ENCODE data around the gene FKBP1A. TPM values are rescaled to one million over a fixed set of nuclear protein-coding genes. Genes with fewer than 3 reads are reported as not detected.

FKBP1A gene
- total and polyA plus RNA-seq, 9 of the 15 experiments (the other 6 are each of a cell fraction or from before 2014, with no cell fraction given): 48.8 to 502 (median 89.6) TPM

DNA sequence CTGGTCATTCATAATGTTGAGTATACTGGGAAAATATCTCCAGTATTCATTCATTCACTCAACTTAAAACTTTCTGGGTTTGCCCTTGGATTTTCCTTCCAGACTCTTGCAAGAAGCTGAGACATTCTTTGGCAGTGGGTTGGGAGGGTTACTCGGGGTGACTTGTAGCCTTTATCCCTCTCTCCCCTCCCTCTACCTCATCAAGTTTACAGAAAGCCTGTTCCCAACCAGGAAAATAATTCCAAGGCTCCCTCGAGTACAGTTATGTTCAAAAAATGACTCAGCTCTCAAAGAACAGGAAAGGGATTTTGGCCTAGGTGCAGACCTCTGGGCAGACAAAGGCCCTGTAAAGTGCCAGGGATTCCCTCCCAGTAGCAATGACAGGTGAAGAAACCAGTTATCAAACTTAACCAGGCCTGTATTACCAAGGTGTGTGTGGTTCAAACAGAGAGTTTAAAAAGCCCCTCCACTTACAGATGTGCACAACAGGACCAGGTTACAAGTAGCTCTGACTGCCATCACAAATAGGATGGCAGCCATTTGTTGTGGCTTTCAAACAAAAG lies 22.2 kb downstream of the FKBP1A start:
- Histone ChIP-seq H3K9ac (ENCODE audit: insufficient read depth in 1 of 2, low read depth in 2 of 2, low read length in 2 of 2) (no peak overlapping the region), H3K4me2 (ENCODE audit: insufficient read depth, low read length) (no peak overlapping the region), H4K20me1 (replicated peaks; ENCODE audit: control insufficient read depth, insufficient read depth, low read length) (0 out of 2 replicates have a peak, but pooled peaks cover 4% of the 10 kb centered on the region), H3K9me3 (replicated peaks; ENCODE audit: control insufficient read depth, insufficient read depth, low read depth, low read length) (no peaks in the 10 kb centered on the region), H3K4me1 (replicated peaks in 1 of 2; ENCODE audit: control insufficient read depth in 2 of 2, insufficient read depth in 2 of 2, low read length in 2 of 2) (no peaks in the 10 kb centered on the region), H3K27me3 (ENCODE audit: control insufficient read depth in 2 of 2, insufficient read depth in 2 of 2, low read length in 2 of 2) (no peaks in the 10 kb centered on the region), H3K79me2 (ENCODE audit: control insufficient read depth, insufficient read depth, low read length) (peaks cover 22% of the 10 kb centered on the region), H3K9me1 (ENCODE audit: control insufficient read depth, insufficient read depth, low read length) (no peaks in the 10 kb centered on the region), H2AFZ (ENCODE audit: low read depth, low read length) (no peak overlapping the region), H3K27ac (ENCODE audit: extremely low read depth, low read depth, low read length) (no peak overlapping the region), H3K4me3 (no peak overlapping the region), H3K36me3 (ENCODE audit: control insufficient read depth, insufficient read depth, low read length) (peaks cover 72% of the 10 kb centered on the region; the same call in 2 of the 3 replicates)
- POLR2A ChIA-PET: interaction anchor here (0.6 to 1.1 kb wide), 2 partner anchors 9 to 20 kb away, joined by 3 read pairs; no protein-coding TSS in a partner anchor
- DNase-seq (ENCODE audit: extremely low read depth in 1 of 4, low spot score in 3 of 4) (no peak), ATAC-seq (no peak), FAIRE-seq (no peak)
- TF ChIP-seq, protein P1, sequence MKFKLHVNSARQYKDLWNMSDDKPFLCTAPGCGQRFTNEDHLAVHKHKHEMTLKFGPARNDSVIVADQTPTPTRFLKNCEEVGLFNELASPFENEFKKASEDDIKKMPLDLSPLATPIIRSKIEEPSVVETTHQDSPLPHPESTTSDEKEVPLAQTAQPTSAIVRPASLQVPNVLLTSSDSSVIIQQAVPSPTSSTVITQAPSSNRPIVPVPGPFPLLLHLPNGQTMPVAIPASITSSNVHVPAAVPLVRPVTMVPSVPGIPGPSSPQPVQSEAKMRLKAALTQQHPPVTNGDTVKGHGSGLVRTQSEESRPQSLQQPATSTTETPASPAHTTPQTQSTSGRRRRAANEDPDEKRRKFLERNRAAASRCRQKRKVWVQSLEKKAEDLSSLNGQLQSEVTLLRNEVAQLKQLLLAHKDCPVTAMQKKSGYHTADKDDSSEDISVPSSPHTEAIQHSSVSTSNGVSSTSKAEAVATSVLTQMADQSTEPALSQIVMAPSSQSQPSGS (CRISPR knock-in tag; IDR thresholded peaks at IDR 0.05): no peak
- no peak for TF ChIP-seq ARHGAP35 (IDR thresholded peaks at IDR 0.05; ENCODE audit: partially characterized antibody)
- no peak for TF ChIP-seq RBM25 (IDR thresholded peaks at IDR 0.05; ENCODE audit: low read depth, low read length, severe bottlenecking)
- no peak for TF ChIP-seq ZFP30 (CRISPR knock-in tag; IDR thresholded peaks at IDR 0.05; ENCODE audit: borderline replicate concordance)
- TF ChIP-seq SRSF3 (IDR thresholded peaks at IDR 0.05; ENCODE audit: insufficient read depth, low read length): no peak
- TF ChIP-seq, protein P2, sequence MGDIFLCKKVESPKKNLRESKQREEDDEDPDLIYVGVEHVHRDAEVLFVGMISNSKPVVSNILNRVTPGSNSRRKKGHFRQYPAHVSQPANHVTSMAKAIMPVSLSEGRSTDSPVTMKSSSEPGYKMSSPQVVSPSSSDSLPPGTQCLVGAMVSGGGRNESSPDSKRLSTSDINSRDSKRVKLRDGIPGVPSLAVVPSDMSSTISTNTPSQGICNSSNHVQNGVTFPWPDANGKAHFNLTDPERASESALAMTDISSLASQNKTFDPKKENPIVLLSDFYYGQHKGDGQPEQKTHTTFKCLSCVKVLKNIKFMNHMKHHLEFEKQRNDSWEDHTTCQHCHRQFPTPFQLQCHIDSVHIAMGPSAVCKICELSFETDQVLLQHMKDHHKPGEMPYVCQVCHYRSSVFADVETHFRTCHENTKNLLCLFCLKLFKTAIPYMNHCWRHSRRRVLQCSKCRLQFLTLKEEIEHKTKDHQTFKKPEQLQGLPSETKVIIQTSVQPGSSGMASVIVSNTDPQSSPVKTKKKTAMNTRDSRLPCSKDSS (IDR thresholded peaks at IDR 0.05; ENCODE audit: low read depth, partially characterized antibody): no peak
- TF ChIP-seq RBM15 (IDR thresholded peaks at IDR 0.05; ENCODE audit: insufficient read depth, low read length): no peak
- TF ChIP-seq HSF4 (CRISPR knock-in tag; IDR thresholded peaks at IDR 0.05; ENCODE audit: borderline replicate concordance): no peak
- no peak for TF ChIP-seq HCFC1 (IDR thresholded peaks at IDR 0.05; ENCODE audit: low read depth, low read length)
- TF ChIP-seq ZNF444 (CRISPR knock-in tag; IDR thresholded peaks at IDR 0.05): no peak
- no peak for TF ChIP-seq SMARCB1 (IDR thresholded peaks at IDR 0.05; ENCODE audit: insufficient read length, low read depth)
- TF ChIP-seq, protein P3, sequence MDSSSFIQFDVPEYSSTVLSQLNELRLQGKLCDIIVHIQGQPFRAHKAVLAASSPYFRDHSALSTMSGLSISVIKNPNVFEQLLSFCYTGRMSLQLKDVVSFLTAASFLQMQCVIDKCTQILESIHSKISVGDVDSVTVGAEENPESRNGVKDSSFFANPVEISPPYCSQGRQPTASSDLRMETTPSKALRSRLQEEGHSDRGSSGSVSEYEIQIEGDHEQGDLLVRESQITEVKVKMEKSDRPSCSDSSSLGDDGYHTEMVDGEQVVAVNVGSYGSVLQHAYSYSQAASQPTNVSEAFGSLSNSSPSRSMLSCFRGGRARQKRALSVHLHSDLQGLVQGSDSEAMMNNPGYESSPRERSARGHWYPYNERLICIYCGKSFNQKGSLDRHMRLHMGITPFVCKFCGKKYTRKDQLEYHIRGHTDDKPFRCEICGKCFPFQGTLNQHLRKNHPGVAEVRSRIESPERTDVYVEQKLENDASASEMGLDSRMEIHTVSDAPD (CRISPR knock-in tag; IDR thresholded peaks at IDR 0.05): no peak
- TF ChIP-seq RBFOX2 (IDR thresholded peaks at IDR 0.05; ENCODE audit: low read depth, low read length): no peak
- TF ChIP-seq U2AF2 (optimal IDR thresholded peaks at IDR 0.05; ENCODE audit: low read depth, low read length): no peak
- TF ChIP-seq, protein P4, sequence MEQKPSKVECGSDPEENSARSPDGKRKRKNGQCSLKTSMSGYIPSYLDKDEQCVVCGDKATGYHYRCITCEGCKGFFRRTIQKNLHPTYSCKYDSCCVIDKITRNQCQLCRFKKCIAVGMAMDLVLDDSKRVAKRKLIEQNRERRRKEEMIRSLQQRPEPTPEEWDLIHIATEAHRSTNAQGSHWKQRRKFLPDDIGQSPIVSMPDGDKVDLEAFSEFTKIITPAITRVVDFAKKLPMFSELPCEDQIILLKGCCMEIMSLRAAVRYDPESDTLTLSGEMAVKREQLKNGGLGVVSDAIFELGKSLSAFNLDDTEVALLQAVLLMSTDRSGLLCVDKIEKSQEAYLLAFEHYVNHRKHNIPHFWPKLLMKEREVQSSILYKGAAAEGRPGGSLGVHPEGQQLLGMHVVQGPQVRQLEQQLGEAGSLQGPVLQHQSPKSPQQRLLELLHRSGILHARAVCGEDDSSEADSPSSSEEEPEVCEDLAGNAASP (IDR thresholded peaks at IDR 0.05): no peak
- WGBS (ENCODE audit: insufficient coverage, low coverage, missing lambda C conversion rate): 60% methylated on average over 1 of the region's 2 CpGs
- in situ Hi-C loops (cut with MboI) (no loop called here), intact Hi-C loops (cut with micrococcal nuclease) (no loop called here)
- CTCF ChIA-PET (ENCODE audit: low intra/inter-chr PET ratio): no interaction called here
- BruUV-seq (replicated peaks): no TSS peak

Measured in K562 (cell line).